Measurements from ENCODE around the gene DUXB. TPM values are rescaled to one million over a fixed set of nuclear protein-coding genes. Genes with fewer than 3 reads are reported as not detected.

DUXB gene
- total RNA-seq, 1 donor from 2014 or later: not detected

GRCh38 chr16:75660726-75661302 lies 40.4 kb downstream of the DUXB start:
- no peak for DNase-seq (ENCODE audit: extremely low read depth, low read depth, low spot score)

- DNase-seq (ENCODE audit: extremely low read depth, low read depth, low spot score): no peak
These were observed 40.9 kb downstream of the DUXB start for GRCh38 chr16:75660321-75660720.

- DNase-seq (ENCODE audit: extremely low read depth, low read depth, low spot score): no peak
These were observed 43.1 kb downstream of the DUXB start for GRCh38 chr16:75658175-75658574.

GRCh38 chr16:75653922-75654321 lies 47.3 kb downstream of the DUXB start:
- no peak for DNase-seq (ENCODE audit: extremely low read depth, low read depth, low spot score)

GRCh38 chr16:75648265-75649076 lies 52.8 kb downstream of the DUXB start:
- DNase-seq (ENCODE audit: extremely low read depth, low read depth, low spot score): no peak

GRCh38 chr16:75647492-75648264 lies 53.6 kb downstream of the DUXB start, which contains the start of the genes KARS1 and TERF2IP:
KARS1 (minus strand) TSS chr16:75647665; CDS start chr16:75647639, 26 bp downstream.
TERF2IP (plus strand) TSS chr16:75647773; CDS start chr16:75647883, 110 bp downstream.
- DNase-seq (ENCODE audit: extremely low read depth, low read depth, low spot score): no peak

GRCh38 chr16:75647112-75647491 lies 54.2 kb downstream of the DUXB start:
- DNase-seq (ENCODE audit: extremely low read depth, low read depth, low spot score): no peak

GRCh38 chr16:75644240-75645012 lies 56.8 kb downstream of the DUXB start:
- no peak for DNase-seq (ENCODE audit: extremely low read depth, low read depth, low spot score)

Other genes with a start within 250 kb of the DUXB start
- gene TMEM170A, start 236.8 kb downstream of the DUXB start, total RNA-seq: 10.1 and 22.6 TPM in 2 replicates
- gene CHST6, start 206.0 kb downstream of the DUXB start, total RNA-seq: 0.34 and 1.5 TPM in 2 replicates
- 0.12 TPM in 1 of 2 replicates, not detected in the other for gene CHST5, start 165.4 kb downstream of the DUXB start, total RNA-seq
- gene TMEM231, start 145.2 kb downstream of the DUXB start, total RNA-seq: 5.6 and 14.3 TPM in 2 replicates
- 57.9 and 118 TPM in 2 replicates for gene GABARAPL2, start 135.1 kb downstream of the DUXB start, total RNA-seq
- 42.5 and 120 TPM in 2 replicates for gene ADAT1, start 78.2 kb downstream of the DUXB start, total RNA-seq
- 157 and 159 TPM in 2 replicates for gene KARS1, start 53.8 kb downstream of the DUXB start, total RNA-seq
- gene TERF2IP, start 53.7 kb downstream of the DUXB start, total RNA-seq: 46.3 and 69.3 TPM in 2 replicates
- gene CPHXL2, start 24.5 kb downstream of the DUXB start, total RNA-seq: not detected in 2 replicates
- not detected in 2 replicates for gene CPHXL, start 25.0 kb upstream of the DUXB start, total RNA-seq

All from glomerular endothelial cell (primary cell).